DMS53 treated with DMSO at 0.1 percent for 48 hours (cell line): ENCODE data around the gene GPR176.

Experiments
- DNase-seq: peaks from one replicate; lab custom pipeline; 2025; ENCODE audit not compliant: unreplicated experiment; lab: John Stamatoyannopoulos, UW

Gene GPR176

GRCh38 chr15:39919748-39920509 lies at the start of gene GPR176:
TSS of gene GPR176 (minus strand) at chr15:39920266. CDS start at chr15:39920026, 240 bp downstream.
- no peak for DNase-seq

GRCh38 chr15:39969002-39969394 lies 48.9 kb upstream of the GPR176 start:
- no peak for DNase-seq

DNA sequence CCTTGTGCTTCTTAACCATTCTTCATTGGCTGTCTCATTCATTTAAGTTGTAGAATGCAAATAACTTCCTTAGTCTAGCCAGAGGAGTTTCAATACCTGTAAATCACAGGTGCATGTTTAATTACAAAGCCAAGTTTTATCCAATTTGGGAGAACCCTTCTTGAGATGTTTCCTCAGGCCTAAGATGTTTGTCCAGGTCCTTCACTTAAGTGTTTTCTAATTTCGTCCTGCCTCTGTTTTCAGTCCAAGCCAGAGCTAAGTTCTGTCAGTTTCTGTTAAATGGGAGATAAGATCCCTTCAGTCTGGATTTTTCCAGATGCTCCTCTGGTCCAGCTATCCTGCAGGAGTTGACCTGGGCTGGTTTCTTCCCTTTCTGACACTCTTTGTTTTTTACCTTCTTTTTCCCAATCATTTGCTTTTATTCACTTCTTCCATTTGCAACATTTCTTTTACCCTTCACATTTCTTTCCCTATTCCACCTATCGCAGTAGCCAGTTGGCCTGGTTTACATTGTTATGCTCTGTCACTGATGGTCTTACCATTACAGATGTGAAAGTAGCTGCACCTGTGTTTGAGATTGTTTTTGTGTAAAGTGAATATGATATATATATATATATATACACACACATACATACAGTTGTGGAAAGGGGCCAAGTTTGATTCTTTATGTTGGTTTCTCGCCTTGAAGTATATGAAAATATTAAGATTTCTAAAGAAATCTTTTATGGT lies 48.4 kb upstream of the GPR176 start:
- DNase-seq, result no peak

DNA sequence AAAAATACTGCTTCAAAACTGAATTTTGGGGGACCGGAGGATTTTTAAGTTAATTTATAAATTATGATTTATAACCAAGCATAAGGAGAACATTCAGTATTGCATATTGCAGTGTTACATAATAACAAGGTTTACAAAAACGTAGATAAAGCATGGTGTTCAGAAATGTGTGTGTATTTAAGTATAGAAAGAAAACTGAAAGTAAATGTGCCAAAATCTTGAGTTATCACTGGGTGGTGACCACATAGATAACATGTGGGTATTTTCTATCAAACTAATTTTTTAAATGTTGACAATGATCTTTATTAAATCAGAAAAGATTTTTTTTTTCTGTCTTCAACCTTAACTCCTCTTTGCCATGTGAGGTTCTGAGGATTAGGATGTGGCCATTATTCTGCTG lies 46.5 kb upstream of the GPR176 start:
- DNase-seq, result no peak

DNA sequence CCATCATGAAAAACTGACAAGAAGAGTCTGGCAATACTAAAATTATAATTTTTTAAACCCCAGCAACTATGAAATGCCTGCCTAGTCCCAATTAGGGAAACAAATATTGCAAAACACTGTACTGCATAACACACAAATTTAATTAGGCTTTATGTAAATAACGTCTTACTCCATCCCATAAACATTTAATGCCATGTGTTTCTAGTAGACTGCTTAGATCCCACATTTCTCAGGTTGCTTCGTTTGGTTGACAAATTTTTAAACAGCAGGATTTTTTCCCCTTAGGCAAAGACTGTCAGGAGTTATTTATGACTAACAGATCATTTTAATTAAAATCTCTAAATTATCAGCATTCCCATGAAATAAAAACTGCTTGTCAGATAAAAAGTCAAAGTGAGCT lies 43.7 kb upstream of the GPR176 start:
- DNase-seq, result no peak

GRCh38 chr15:39961051-39961450 lies 41.0 kb upstream of the GPR176 start:
- no peak for DNase-seq

- no peak for DNase-seq
Measured at GRCh38 chr15:39960411-39960810, 40.3 kb upstream of the GPR176 start.

GRCh38 chr15:39959411-39959810 lies 39.3 kb upstream of the GPR176 start:
- no peak for DNase-seq

- no peak for DNase-seq
Measured at GRCh38 chr15:39957481-39957880, 37.4 kb upstream of the GPR176 start.

DNA sequence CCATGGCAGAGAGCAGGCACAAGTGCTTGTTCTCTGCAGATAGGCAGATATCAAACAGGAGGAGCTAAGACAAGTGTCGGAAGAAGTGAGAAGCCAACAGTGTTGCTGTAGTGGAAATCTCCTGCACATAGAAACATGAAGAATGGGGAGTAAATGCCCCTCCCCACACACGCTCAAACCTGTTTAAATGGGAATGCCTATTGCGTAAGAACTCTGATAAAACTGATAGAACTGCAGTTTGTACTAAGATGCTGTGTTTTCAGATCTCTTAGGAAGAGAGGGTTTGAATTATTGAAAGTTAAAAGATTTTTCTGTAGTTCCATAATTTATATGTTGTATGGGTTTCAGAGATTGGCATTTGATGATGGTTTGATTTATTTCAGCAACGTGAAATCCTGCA lies 33.5 kb upstream of the GPR176 start:
- DNase-seq, result no peak

- no peak for DNase-seq
Measured at GRCh38 chr15:39951561-39951960, 31.5 kb upstream of the GPR176 start.

DNA sequence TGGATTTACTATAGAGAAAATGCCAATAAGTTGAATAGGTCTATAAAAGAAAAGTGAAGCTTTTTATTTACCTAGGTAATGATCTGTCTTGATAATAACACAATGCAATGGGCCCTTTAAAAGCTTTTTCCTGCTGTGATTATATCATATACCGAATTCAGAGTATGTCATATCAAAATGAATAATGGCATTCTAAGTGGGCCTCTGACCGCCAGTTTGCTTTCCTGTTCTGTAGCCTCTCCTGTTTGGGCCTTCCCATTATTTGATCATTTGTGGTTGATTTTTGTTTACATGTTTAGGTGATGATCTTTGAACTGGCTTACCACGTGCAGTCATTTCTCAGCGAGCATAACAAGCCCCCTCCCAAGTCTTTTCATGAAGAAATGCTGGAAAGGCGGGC lies 28.8 kb upstream of the GPR176 start:
- no peak for DNase-seq

- no peak for DNase-seq
Measured at GRCh38 chr15:39947401-39948197, 27.5 kb upstream of the GPR176 start.

DNA sequence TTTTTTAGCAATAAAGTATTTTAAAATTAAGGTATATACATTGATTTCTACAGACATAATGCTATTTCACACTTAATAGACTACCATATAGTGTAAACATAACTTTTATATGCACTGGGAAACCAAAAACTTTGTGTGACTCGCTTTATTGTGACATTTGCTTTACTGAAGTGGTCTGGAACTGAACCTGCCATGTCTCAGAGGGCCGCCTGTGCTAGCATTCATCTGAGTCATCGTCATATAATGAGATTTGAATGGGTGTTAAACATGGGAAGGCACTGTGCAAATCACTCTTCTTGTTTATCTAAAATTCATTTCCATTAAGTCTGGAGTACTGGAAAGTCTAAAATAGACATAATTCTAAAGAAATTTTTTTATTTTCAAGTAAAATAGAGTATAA lies 26.8 kb upstream of the GPR176 start:
- no peak for DNase-seq

DNA sequence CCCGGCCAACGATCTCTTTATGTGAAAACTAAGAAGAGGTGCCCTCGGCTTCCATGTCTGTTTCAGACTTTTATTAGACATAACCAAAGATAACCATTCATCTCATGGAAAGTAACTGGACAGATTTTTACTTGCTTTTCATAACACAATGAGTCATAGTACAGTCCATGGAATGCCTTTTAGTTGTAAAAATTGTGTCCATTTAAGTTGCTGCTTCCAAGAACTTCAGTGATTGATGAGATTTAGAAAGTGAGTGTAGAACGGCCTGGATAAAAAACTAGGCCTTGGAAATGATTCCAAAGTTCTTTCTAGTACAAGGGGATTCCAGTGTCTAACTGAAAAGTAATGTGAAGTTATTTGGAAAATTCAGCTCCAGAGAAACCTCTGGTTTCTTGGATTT lies 24.7 kb upstream of the GPR176 start:
- DNase-seq, result no peak

GRCh38 chr15:39942753-39943150 lies 22.7 kb upstream of the GPR176 start:
- DNase-seq, result peak; percentile 18

DNA sequence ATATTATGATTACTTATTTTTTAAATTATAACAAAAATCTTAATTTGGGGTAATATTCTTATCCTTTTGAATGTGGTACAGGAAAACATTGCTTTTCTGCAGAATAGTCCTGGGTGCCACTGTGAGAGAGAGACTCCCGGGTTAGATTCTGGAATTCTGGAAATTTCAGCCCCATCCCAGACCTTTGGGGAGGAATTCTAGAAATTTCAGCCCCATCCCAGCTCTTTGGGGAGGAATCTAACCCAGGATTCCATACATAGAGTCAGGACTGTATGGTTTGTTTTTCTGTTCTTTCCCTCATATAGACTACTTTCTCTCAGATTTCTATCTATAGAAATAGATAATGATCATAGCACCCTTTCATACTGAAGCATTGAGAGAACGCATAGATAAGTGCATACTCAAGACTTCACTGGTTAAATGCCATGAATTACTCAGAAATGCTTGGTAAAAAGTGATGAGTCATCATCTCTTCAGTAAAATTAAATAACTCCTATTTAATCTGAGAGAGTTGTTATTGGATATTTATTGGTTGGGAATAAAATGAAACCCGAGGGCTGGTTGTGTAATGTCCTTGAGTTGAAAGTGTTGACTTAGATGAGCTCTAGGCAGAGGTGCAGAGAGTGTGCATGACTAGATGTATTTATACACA lies 22.2 kb upstream of the GPR176 start:
- DNase-seq, result no peak

- no peak for DNase-seq
Measured at GRCh38 chr15:39939487-39940452, 19.7 kb upstream of the GPR176 start.

- DNase-seq, result no peak
Measured at GRCh38 chr15:39937696-39938095, 17.6 kb upstream of the GPR176 start.

DNA sequence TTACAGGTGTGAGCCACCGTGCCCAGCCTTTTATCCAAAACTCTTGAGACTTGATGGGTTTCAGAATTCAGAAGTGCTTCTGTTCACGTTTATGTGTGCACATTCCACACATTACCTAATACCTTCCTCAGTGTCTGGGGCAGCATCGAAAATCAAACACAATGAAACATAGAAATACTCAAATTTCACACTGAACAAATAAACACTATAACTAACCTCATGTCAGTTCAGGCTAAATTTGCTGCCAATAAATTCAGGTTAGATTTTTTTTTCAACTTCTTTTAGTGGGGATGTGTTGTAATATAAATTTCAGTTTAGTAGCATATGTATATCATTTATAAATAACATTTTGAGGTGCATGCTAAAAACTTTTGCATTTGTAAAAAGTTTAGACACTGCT lies 16.6 kb upstream of the GPR176 start:
- DNase-seq, result no peak
